HepG2 (cell line): ENCODE data around the gene KDM5B. TPM values are rescaled to one million over a fixed set of nuclear protein-coding genes. Genes with fewer than 3 reads are reported as not detected.

Experiments used
- ARID3A ChIP-seq: IDR thresholded peaks from 2 replicates; pipeline ENCODE4 v1.6.1; 2012; ENCODE audit warnings: low read depth, low read length, improper control_type of control experiment
- ERF ChIP-seq: IDR thresholded peaks from 2 replicates; pipeline ENCODE4 v1.6.1; 2018; ENCODE audit warnings: missing biosample characterization, missing genetic modification reagents
- GPN1 ChIP-seq: sonication (generic); formaldehyde crosslinking; IDR thresholded peaks from 2 replicates; pipeline ENCODE4 v1.5.1; 2020; ENCODE audit warnings: missing genetic modification reagents, borderline replicate concordance
- HOXD1 ChIP-seq: sonication (generic); formaldehyde crosslinking; IDR thresholded peaks from 2 replicates; pipeline ENCODE4 v1.5.0; 2020; ENCODE audit warnings: missing genetic modification reagents
- KDM5B ChIP-seq: sonication (generic); formaldehyde crosslinking; IDR thresholded peaks from 2 replicates; pipeline ENCODE4 v1.4.0; 2020; ENCODE audit warnings: missing genetic modification reagents, mild to moderate bottlenecking, borderline replicate concordance
- NPAS2 ChIP-seq: sonication (generic); formaldehyde crosslinking; IDR thresholded peaks from 2 replicates; pipeline ENCODE4 v1.8.0; 2022; ENCODE audit warnings: mild to moderate bottlenecking, missing genetic modification reagents, borderline replicate concordance
- NR2F6 ChIP-seq, 2 experiments: IDR thresholded peaks; 2 replicates each; pipeline ENCODE4 v1.6.1; 2016; ENCODE audit warnings: antibody characterized with exemption in 1 of 2, mild to moderate bottlenecking in 1 of 2
- POGK ChIP-seq: sonication (generic); formaldehyde crosslinking; conservative IDR thresholded peaks from 2 replicates; pipeline ENCODE4 v1.8.0; 2022; ENCODE audit warnings: mild to moderate bottlenecking, moderate library complexity, missing genetic modification reagents
- SIN3B ChIP-seq: fragments of 150-350 bp; IDR thresholded peaks from 2 replicates; pipeline ENCODE4 v1.6.1; 2014; ENCODE audit warnings: low read length
- TSC22D2 ChIP-seq: sonication (generic); formaldehyde crosslinking; IDR thresholded peaks from 2 replicates; pipeline ENCODE4 v1.5.1; 2020; ENCODE audit warnings: missing genetic modification reagents, mild to moderate bottlenecking, borderline replicate concordance
- YEATS2 ChIP-seq: sonication (generic); formaldehyde crosslinking; IDR thresholded peaks from 2 replicates; pipeline ENCODE4 v1.4.0; 2020; ENCODE audit warnings: missing genetic modification reagents, borderline replicate concordance
- ZFY ChIP-seq: sonication (generic); formaldehyde crosslinking; IDR thresholded peaks from 2 replicates; pipeline ENCODE4 v1.4.0; 2020; ENCODE audit warnings: missing genetic modification reagents
- ZKSCAN8 ChIP-seq: IDR thresholded peaks from 2 replicates; pipeline ENCODE4 v1.6.1; 2016; ENCODE audit warnings: borderline replicate concordance, missing genetic modification reagents, missing compliant biosample characterization
- ZNF138 ChIP-seq: sonication (generic); formaldehyde crosslinking; IDR thresholded peaks from 2 replicates; pipeline ENCODE4 v1.5.0; 2020; ENCODE audit warnings: mild to moderate bottlenecking, low read depth, missing genetic modification reagents
- ZNF207 ChIP-seq: fragments of 450-650 bp; IDR thresholded peaks from 2 replicates; pipeline ENCODE4 v1.6.1; 2016; ENCODE audit warnings: antibody characterized with exemption, borderline replicate concordance
- ZNF24 ChIP-seq: fragments of 450-650 bp; IDR thresholded peaks from 2 replicates; pipeline ENCODE4 v1.6.1; 2017; ENCODE audit warnings: antibody characterized with exemption, mild to moderate bottlenecking
- ZNF260 ChIP-seq: sonication (generic); formaldehyde crosslinking; IDR thresholded peaks from 2 replicates; pipeline ENCODE4 v1.4.0; 2020; ENCODE audit warnings: missing genetic modification reagents, low read depth, mild to moderate bottlenecking, borderline replicate concordance
- ZNF263 ChIP-seq: sonication (generic); formaldehyde crosslinking; IDR thresholded peaks from 2 replicates; pipeline ENCODE4 v1.4.0; 2020; ENCODE audit warnings: missing genetic modification reagents
- ZNF543 ChIP-seq: sonication (generic); formaldehyde crosslinking; IDR thresholded peaks from 2 replicates; pipeline ENCODE4 v1.4.0; 2020; ENCODE audit warnings: mild to moderate bottlenecking, missing genetic modification reagents
- ZNF83 ChIP-seq: sonication (generic); formaldehyde crosslinking; IDR thresholded peaks from 2 replicates; pipeline ENCODE4 v1.4.0; 2020; ENCODE audit warnings: missing genetic modification reagents, mild to moderate bottlenecking, borderline replicate concordance
- ZNF839 ChIP-seq: sonication (generic); formaldehyde crosslinking; IDR thresholded peaks from 2 replicates; pipeline ENCODE4 v1.4.0; 2020; ENCODE audit warnings: missing genetic modification reagents, mild to moderate bottlenecking, borderline replicate concordance
- ZNF879 ChIP-seq: sonication (generic); formaldehyde crosslinking; IDR thresholded peaks from 2 replicates; pipeline ENCODE4 v1.8.1; 2023; ENCODE audit warnings: missing genetic modification reagents
- ZSCAN30 ChIP-seq: sonication (generic); formaldehyde crosslinking; IDR thresholded peaks from 2 replicates; pipeline ENCODE4 v1.5.0; 2020; ENCODE audit warnings: mild to moderate bottlenecking, missing genetic modification reagents
- ZZZ3 ChIP-seq: sonication (generic); formaldehyde crosslinking; IDR thresholded peaks from 2 replicates; pipeline ENCODE4 v1.4.0; 2020; ENCODE audit warnings: missing genetic modification reagents, mild to moderate bottlenecking, borderline replicate concordance
- polyA plus RNA-seq, 8 experiments: library from polyadenylated mRNA; depleted of rRNA in 3 of 8; stranded (reverse) in 7 of 8; unstranded in 1 of 8; fragments of >200 nt; fragmentation: Illumina TruSeq in 4 of 8; extraction: Trizol in 4 of 8; gene quantifications; 2 replicates each; pipeline versions ENCODE4 v1.2.1 to v1.2.3, GENCODE V29; 2011 to 2016; ENCODE audit warnings: low read depth in 4 of 8, missing spikeins in 1 of 8, mixed read lengths in 1 of 8; ENCODE audit not compliant: insufficient read depth in 1 of 8
- total RNA-seq, 5 experiments: library from RNA; depleted of rRNA; stranded (reverse); fragments of >200 nt; fragmentation: Illumina TruSeq; extraction: Trizol; gene quantifications; 2 replicates each; pipeline ENCODE4 v1.2.3, GENCODE V29; 2016; ENCODE audit warnings: low read depth in 1 of 5
- TF ChIP-seq, protein P1 (sequence below): sonication (generic); formaldehyde crosslinking; IDR thresholded peaks from 2 replicates; pipeline ENCODE4 v1.4.0; 2020; ENCODE audit warnings: mild to moderate bottlenecking, missing genetic modification reagents

The KDM5B gene
- total and polyA plus RNA-seq, 2 of the 13 experiments (the other 11 are each of a cell fraction or from before 2014, with no cell fraction given): 34.2 to 35.4 TPM

GRCh38 chr1:202807926-202808757 is at the start of gene KDM5B (continued):
- TF ChIP-seq KDM5B (CRISPR knock-in tag) (peak; percentile 82), ZKSCAN8 (CRISPR knock-in tag) (no peak; the same call in 1 of the 2 replicates), ZNF207 (no peak), ZSCAN30 (CRISPR knock-in tag) (no peak), YEATS2 (CRISPR knock-in tag) (peak; percentile 72; the same call in 1 of the 2 replicates), ARID3A (no peak), ZNF83 (no peak), NR2F6 (IDR thresholded peaks at IDR 0.05) (no peak), NR2F6 (CRISPR knock-in tag; IDR thresholded peaks at IDR 0.05) (peak; percentile 47; the same call in 1 of the 2 replicates), ZNF543 (CRISPR knock-in tag) (peak; percentile 46; the same call in 1 of the 2 replicates), TSC22D2 (CRISPR knock-in tag) (peak; percentile 89; the same call in 1 of the 2 replicates), SIN3B (no peak), GPN1 (CRISPR knock-in tag) (0 out of 2 replicates have a peak, but pooled peaks have one; percentile 24), ZNF24 (no peak), ZNF839 (CRISPR knock-in tag) (no peak), ZNF138 (CRISPR knock-in tag) (0 out of 2 replicates have a peak, but pooled peaks have one; percentile 83), POGK (CRISPR knock-in tag) (peak; percentile 69; the same call in 1 of the 2 replicates), ZNF879 (CRISPR knock-in tag) (no peak; the same call in 1 of the 2 replicates), ZNF260 (CRISPR knock-in tag) (no peak), ZZZ3 (no peak), ERF (CRISPR knock-in tag) (peak; percentile 45; the same call in 1 of the 2 replicates), NPAS2 (CRISPR knock-in tag) (no peak), HOXD1 (CRISPR knock-in tag) (0 out of 2 replicates have a peak, but pooled peaks have one; percentile 47), ZNF263 (CRISPR knock-in tag) (no peak), ZFY (CRISPR knock-in tag) (peak; percentile 77)
- TF ChIP-seq, protein P1, sequence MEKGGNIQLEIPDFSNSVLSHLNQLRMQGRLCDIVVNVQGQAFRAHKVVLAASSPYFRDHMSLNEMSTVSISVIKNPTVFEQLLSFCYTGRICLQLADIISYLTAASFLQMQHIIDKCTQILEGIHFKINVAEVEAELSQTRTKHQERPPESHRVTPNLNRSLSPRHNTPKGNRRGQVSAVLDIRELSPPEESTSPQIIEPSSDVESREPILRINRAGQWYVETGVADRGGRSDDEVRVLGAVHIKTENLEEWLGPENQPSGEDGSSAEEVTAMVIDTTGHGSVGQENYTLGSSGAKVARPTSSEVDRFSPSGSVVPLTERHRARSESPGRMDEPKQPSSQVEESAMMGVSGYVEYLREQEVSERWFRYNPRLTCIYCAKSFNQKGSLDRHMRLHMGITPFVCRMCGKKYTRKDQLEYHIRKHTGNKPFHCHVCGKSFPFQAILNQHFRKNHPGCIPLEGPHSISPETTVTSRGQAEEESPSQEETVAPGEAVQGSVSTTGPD (CRISPR knock-in tag): no peak
